Natural killer cell (primary cell): ENCODE results near the gene ZNF827. TPM values are rescaled to one million over a fixed set of nuclear protein-coding genes. Genes with fewer than 3 reads are reported as not detected.

ENCODE experiments used
- ATAC-seq, 3 donors: fragments of 150-1000 bp in 2 of 3; fragments of 200-7000 bp in 1 of 3; cut with Tn5 transposase; 1 replicate in 1 of 3; 2 replicates in 2 of 3; pipeline ENCODE4 v1.10.0; 2021; ENCODE audit warnings: mild to moderate bottlenecking in 2 of 3, moderate library complexity in 2 of 3
- DNase-seq, 2 donors: peaks; one replicate each; pipeline versions ENCODE4 v3.0.0 to v3.0.0-alpha.2; 2013 to 2021; ENCODE audit warnings: mixed read lengths in 1 of 2
- H3K27ac ChIP-seq: one replicate; pipeline ENCODE4 v1.5.1; 2013; ENCODE audit warnings: mild to moderate bottlenecking, low read length
- H3K27me3 ChIP-seq: one replicate; pipeline ENCODE4 v1.6.1; 2013; ENCODE audit warnings: low read length; ENCODE audit not compliant: control insufficient read depth, insufficient read depth
- H3K36me3 ChIP-seq: one replicate; pipeline ENCODE4 v1.6.1; 2013; ENCODE audit warnings: low read length; ENCODE audit not compliant: control insufficient read depth, insufficient read depth
- H3K4me1 ChIP-seq: one replicate; pipeline ENCODE4 v1.6.1; 2013; ENCODE audit warnings: low read length; ENCODE audit not compliant: control insufficient read depth, insufficient read depth
- H3K4me3 ChIP-seq: one replicate; pipeline ENCODE4 v1.5.1; 2013; ENCODE audit warnings: low read length
- H3K9me3 ChIP-seq: one replicate; pipeline ENCODE4 v1.6.1; 2013; ENCODE audit warnings: low read length; ENCODE audit not compliant: control insufficient read depth, insufficient read depth
- H3K27ac Mint-ChIP-seq, 2 donors: one replicate each; pipeline ENCODE4 v1.8.0; 2022; ENCODE audit warnings: mild to moderate bottlenecking in 2 of 2, mixed read lengths in 2 of 2, moderate library complexity in 1 of 2
- H3K27me3 Mint-ChIP-seq, 2 donors: one replicate each; pipeline ENCODE4 v1.8.0; 2022; ENCODE audit warnings: low read depth in 2 of 2, mixed read lengths in 2 of 2
- H3K36me3 Mint-ChIP-seq: one replicate; pipeline ENCODE4 v1.8.0; 2022; ENCODE audit warnings: mixed read lengths
- H3K4me1 Mint-ChIP-seq, 2 donors: one replicate each; pipeline ENCODE4 v1.8.0; 2022; ENCODE audit warnings: mixed read lengths in 2 of 2
- H3K4me3 Mint-ChIP-seq: one replicate; pipeline ENCODE4 v1.8.0; 2022; ENCODE audit warnings: mild to moderate bottlenecking, moderate library complexity, mixed read lengths
- H3K9me3 Mint-ChIP-seq, 2 donors: one replicate each; pipeline ENCODE4 v1.8.0; 2022; ENCODE audit warnings: mixed read lengths in 2 of 2
- WGBS: methylation state at CpG from one replicate; pipeline ENCODE4 v1.1.7; 2013; ENCODE audit warnings: missing lambda C conversion rate; ENCODE audit not compliant: insufficient coverage; 5-methylcytosine and 5-hydroxymethylcytosine counted together
- intact Hi-C: fragments of 100-400 bp; cut with micrococcal nuclease; formaldehyde crosslinking; loops from one replicate; pipeline ENCODE4 v1.14.2; 2022
- total RNA-seq, 4 donors: library from RNA; stranded (reverse); fragments of 120-200 nt in 1 of 4; gene quantifications; one replicate each; pipeline versions ENCODE4 v1.2.3 to v1.2.4, GENCODE V29; 2013 to 2022
- TF ChIP-seq, protein P1 (sequence below): fragments of 200-600 bp; IDR thresholded peaks from one replicate; pipeline ENCODE4 v1.8.0; 2022; ENCODE audit warnings: antibody characterized with exemption

ZNF827 gene
- total RNA-seq, 3 donors from 2014 or later (not counting 1 experiment from before 2014, with no cell fraction given) = 25.8 to 35.5 (median 32.9) TPM

DNA sequence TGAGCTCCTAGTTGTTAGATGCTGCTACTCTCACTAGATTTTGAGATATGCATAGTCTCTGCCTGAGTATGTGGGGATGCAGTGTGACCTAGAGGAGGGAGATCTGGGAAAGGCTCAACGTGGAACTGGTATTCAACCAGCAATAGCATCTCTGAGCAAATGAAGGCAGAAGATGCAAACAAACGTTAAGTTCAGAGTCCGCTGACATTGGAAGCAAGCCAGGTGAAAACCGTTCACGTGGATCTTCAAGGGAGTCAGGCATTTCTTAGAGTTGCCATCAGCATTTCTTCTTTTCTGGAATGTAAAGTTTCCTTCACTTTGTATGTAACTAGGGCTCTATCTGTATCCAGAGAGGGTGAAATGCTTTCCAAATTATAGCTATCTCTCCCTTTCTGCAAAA, 198.8 kb downstream of the ZNF827 start:
- WGBS = 89% methylated on average over 5 of the region's 5 CpGs
- ATAC-seq (no peak), DNase-seq (no peak)
- no peaks in the 10 kb centered on the region for H3K36me3 ChIP-seq
- Mint-ChIP-seq H3K36me3 (no peaks in the 10 kb centered on the region), H3K4me1 (no peaks in the 10 kb centered on the region), H3K4me3 (no peak overlapping the region), H3K9me3 (no peaks in the 10 kb centered on the region), H3K27ac (no peak overlapping the region), H3K27me3 (peaks cover 8 to 17% of the 10 kb centered on the region in 2 donors)
- H3K4me3 ChIP-seq = no peak overlapping the region
- H3K27me3 ChIP-seq = no peaks in the 10 kb centered on the region
- intact Hi-C loops = no loop called here
- no peaks in the 10 kb centered on the region for H3K4me1 ChIP-seq
- TF ChIP-seq, protein P1, sequence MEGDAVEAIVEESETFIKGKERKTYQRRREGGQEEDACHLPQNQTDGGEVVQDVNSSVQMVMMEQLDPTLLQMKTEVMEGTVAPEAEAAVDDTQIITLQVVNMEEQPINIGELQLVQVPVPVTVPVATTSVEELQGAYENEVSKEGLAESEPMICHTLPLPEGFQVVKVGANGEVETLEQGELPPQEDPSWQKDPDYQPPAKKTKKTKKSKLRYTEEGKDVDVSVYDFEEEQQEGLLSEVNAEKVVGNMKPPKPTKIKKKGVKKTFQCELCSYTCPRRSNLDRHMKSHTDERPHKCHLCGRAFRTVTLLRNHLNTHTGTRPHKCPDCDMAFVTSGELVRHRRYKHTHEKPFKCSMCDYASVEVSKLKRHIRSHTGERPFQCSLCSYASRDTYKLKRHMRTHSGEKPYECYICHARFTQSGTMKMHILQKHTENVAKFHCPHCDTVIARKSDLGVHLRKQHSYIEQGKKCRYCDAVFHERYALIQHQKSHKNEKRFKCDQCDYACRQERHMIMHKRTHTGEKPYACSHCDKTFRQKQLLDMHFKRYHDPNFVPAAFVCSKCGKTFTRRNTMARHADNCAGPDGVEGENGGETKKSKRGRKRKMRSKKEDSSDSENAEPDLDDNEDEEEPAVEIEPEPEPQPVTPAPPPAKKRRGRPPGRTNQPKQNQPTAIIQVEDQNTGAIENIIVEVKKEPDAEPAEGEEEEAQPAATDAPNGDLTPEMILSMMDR = no peak
- no peak overlapping the region for H3K27ac ChIP-seq
- no peaks in the 10 kb centered on the region for H3K9me3 ChIP-seq

DNA sequence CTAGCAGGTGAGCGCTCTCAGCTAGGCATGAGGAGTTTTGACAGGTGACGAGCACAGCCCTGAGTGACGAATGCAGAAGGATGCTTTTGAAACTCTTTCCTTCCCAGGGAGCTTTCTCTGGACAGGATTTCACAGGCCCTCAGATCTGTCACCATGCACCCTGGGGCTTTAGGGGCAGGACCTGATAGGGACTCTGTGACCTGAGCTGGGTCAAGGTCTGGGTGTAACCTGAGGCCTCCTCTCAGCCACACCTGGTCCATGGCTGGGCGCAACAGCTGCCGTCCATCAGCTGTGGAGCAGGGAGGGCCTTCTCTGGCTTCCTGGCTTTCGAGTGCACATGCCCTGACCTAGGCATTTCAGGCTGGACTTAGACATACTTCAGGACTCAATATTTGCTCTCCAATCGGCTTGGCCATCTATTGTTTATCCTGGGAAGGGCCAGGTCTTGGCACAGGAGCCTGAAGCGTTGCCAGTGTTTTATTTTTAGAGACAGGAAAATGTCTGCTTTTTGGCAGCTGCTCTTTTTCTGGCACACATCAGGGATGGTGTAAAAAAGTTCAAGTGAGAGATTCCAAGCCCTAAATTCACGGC, 202.3 kb downstream of the ZNF827 start:
- 93% methylated on average over 9 of the region's 9 CpGs for WGBS
- Histone ChIP-seq H3K9me3 (no peaks in the 10 kb centered on the region), H3K4me3 (no peak overlapping the region), H3K27me3 (no peaks in the 10 kb centered on the region), H3K27ac (no peak overlapping the region), H3K36me3 (no peaks in the 10 kb centered on the region), H3K4me1 (peaks cover 11% of the 10 kb centered on the region)
- Mint-ChIP-seq H3K27ac (no peak overlapping the region), H3K4me1 (peaks cover 0 to 5% of the 10 kb centered on the region in 2 donors), H3K36me3 (no peaks in the 10 kb centered on the region), H3K9me3 (no peaks in the 10 kb centered on the region), H3K27me3 (peaks cover 0 to 4% of the 10 kb centered on the region in 2 donors), H3K4me3 (no peak overlapping the region)
- ATAC-seq = no peak
- intact Hi-C loops = no loop called here
- DNase-seq = no peak
- TF ChIP-seq, protein P1 = no peak

DNA sequence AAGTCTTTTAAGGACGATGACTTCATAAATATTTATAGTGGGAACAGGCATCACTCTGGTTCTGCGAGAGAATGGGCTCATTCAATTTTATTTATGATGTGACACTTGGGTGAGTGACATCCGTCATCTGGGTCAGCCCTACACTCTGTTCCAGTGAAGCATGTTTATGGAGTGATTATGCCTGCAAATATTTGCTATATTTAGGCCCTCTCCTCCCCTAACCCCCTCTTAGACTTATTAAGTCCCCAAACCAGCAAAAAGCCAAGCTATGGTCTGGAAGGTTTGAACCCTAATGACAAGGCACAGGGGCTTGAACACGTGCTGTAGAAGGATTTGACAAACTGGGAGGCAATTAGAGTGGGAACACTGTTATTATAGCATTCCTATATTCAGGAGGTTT, 202.8 kb downstream of the ZNF827 start:
- 100% methylated on average over 3 of the region's 4 CpGs for WGBS
- Mint-ChIP-seq H3K27ac (no peak overlapping the region), H3K4me1 (peaks cover 0 to 5% of the 10 kb centered on the region in 2 donors), H3K9me3 (no peaks in the 10 kb centered on the region), H3K36me3 (no peaks in the 10 kb centered on the region), H3K27me3 (peaks cover 0 to 7% of the 10 kb centered on the region in 2 donors), H3K4me3 (peak overlapping the region; percentile 41)
- Histone ChIP-seq H3K9me3 (no peaks in the 10 kb centered on the region), H3K27ac (no peak overlapping the region), H3K27me3 (no peaks in the 10 kb centered on the region), H3K4me1 (peaks cover 11% of the 10 kb centered on the region), H3K36me3 (no peaks in the 10 kb centered on the region), H3K4me3 (no peak overlapping the region)
- DNase-seq (no peak), ATAC-seq (no peak)
- TF ChIP-seq, protein P1 = no peak
- intact Hi-C loops = no loop called here

DNA sequence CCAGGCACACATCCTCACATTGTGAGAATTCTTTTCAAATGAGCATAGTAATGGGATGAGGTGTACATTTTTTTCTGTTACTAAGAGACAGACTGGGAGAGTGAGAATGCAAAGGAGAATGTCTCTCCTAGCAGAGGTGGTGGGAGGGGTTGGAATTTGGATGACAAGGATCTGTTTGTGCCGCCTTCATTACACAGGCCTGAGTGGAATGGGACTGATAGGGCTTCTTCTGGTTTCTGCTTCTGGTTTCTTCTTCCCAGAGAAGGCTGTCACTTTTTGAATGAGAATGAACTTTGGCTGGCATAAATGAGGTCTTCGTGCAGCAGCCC, 203.3 kb downstream of the ZNF827 start:
- Histone ChIP-seq H3K36me3 (no peaks in the 10 kb centered on the region), H3K27ac (no peak overlapping the region), H3K4me3 (no peak overlapping the region), H3K4me1 (peaks cover 11% of the 10 kb centered on the region), H3K9me3 (no peaks in the 10 kb centered on the region), H3K27me3 (no peaks in the 10 kb centered on the region)
- 81% methylated on average over 2 of the region's 2 CpGs for WGBS
- TF ChIP-seq, protein P1 = no peak
- intact Hi-C loops = no loop called here
- Mint-ChIP-seq H3K9me3 (no peaks in the 10 kb centered on the region), H3K27ac (no peak overlapping the region), H3K36me3 (no peaks in the 10 kb centered on the region), H3K4me3 (peak overlapping the region; percentile 41), H3K4me1 (peaks cover 0 to 5% of the 10 kb centered on the region in 2 donors), H3K27me3 (peaks cover 0 to 8% of the 10 kb centered on the region in 2 donors)
- DNase-seq (no peak), ATAC-seq (no peak)
